K562 (cell line): Measurements from ENCODE around the gene LDHAL6A. TPM values are rescaled to one million over a fixed set of nuclear protein-coding genes. Genes with fewer than 3 reads are reported as not detected.
A peak's percentile ranks its signal among the peaks of the same experiment; 100 is the strongest.

Experiments used
- AFF4 ChIP-seq: sonication (generic); formaldehyde crosslinking; IDR thresholded peaks from 2 replicates; pipeline ENCODE4 v1.8.0; 2023; ENCODE audit warnings: mild to moderate bottlenecking, missing genetic modification reagents
- CAMTA2 ChIP-seq: fragments of 250-450 bp; sonication (Bioruptor Pico); conservative IDR thresholded peaks from 2 replicates; pipeline ENCODE4 v1.5.1; 2022
- CREM ChIP-seq: IDR thresholded peaks from 2 replicates; pipeline ENCODE4 v1.6.1; 2014; ENCODE audit warnings: antibody characterized with exemption, low read depth
- HMG20A ChIP-seq: fragments of 450-650 bp; formaldehyde crosslinking; conservative IDR thresholded peaks from 2 replicates; pipeline ENCODE4 v1.4.0; 2020; ENCODE audit warnings: mild to moderate bottlenecking, mixed read lengths
- MAFG ChIP-seq: fragments of 450-650 bp; conservative IDR thresholded peaks from 2 replicates; pipeline ENCODE4 v1.6.1; 2016; ENCODE audit warnings: missing genetic modification characterization, missing compliant biosample characterization
- PHF20 ChIP-seq: fragments of 450-650 bp; IDR thresholded peaks from 2 replicates; pipeline ENCODE4 v1.6.1; 2018; ENCODE audit not compliant: partially characterized antibody
- PKNOX1 ChIP-seq: fragments of 450-650 bp; IDR thresholded peaks from 2 replicates; pipeline ENCODE4 v1.6.1; 2016
- POLR2H ChIP-seq: IDR thresholded peaks from 2 replicates; pipeline ENCODE4 v1.6.1; 2016; ENCODE audit warnings: missing genetic modification characterization, low read depth, mild to moderate bottlenecking, control low read depth, missing compliant biosample characterization, moderate library complexity
- UBTF ChIP-seq, 2 experiments: IDR thresholded peaks; 2 replicates each; pipeline ENCODE4 v1.6.1; 2012; ENCODE audit warnings: improper control_type of control experiment in 2 of 2, low read depth in 2 of 2, low read length in 2 of 2, borderline replicate concordance in 1 of 2
- ZNF197 ChIP-seq: fragments of 200-800 bp; sonication (Bioruptor generic); IDR thresholded peaks from 2 replicates; pipeline ENCODE4 v1.6.1; 2016; ENCODE audit warnings: low read depth, missing genetic modification characterization, missing compliant biosample characterization
- ZNF407 ChIP-seq: fragments of 450-650 bp; IDR thresholded peaks from 2 replicates; pipeline ENCODE4 v1.6.1; 2016; ENCODE audit warnings: low read depth
- polyA plus RNA-seq, 8 experiments: library from polyadenylated mRNA; depleted of rRNA in 4 of 8; stranded (reverse) in 5 of 8; unstranded in 3 of 8; fragments of >200 nt; fragmentation: Nextera tagmentation in 2 of 8; fragmentation: Illumina TruSeq in 1 of 8; extraction: Ambion mirVana in 2 of 8; extraction: Trizol in 1 of 8; gene quantifications; 2 replicates each; pipeline versions ENCODE4 v1.2.1 to v1.2.3, GENCODE V29; 2011 to 2014; ENCODE audit warnings: inconsistent platforms in 1 of 8, missing spikeins in 1 of 8
- total RNA-seq, 7 experiments: library from RNA; depleted of rRNA in 6 of 7; stranded (reverse); fragments of >200 nt in 6 of 7; fragmentation: Illumina TruSeq in 2 of 7; extraction: Trizol in 2 of 7; gene quantifications; 2 replicates each; pipeline versions ENCODE4 v1.2.1 to v1.2.3, GENCODE V29; 2011 to 2021; ENCODE audit warnings: low replicate concordance in 1 of 7

LDHAL6A gene
- total and polyA plus RNA-seq, 9 of the 15 experiments (the other 6 are each of a cell fraction or from before 2014, with no cell fraction given), result 0.04 TPM; not detected in 8

- no peak for TF ChIP-seq PKNOX1
- no peak for TF ChIP-seq ZNF407
- TF ChIP-seq CREM, result no peak
- no peak for TF ChIP-seq MAFG
- TF ChIP-seq HMG20A, result no peak
- TF ChIP-seq ZNF197 (CRISPR knock-in tag), result no peak
- no peak for TF ChIP-seq AFF4 (CRISPR knock-in tag)
- TF ChIP-seq UBTF (IDR thresholded peaks at IDR 0.05; ENCODE audit: borderline replicate concordance in 1 of 2, low read depth in 2 of 2, low read length in 2 of 2), result no peak
- peak; percentile 84 for TF ChIP-seq CAMTA2 (CRISPR knock-in tag)
- TF ChIP-seq PHF20, result no peak
- TF ChIP-seq POLR2H (tag), result 0 out of 2 replicates have a peak, but pooled peaks have one; percentile 15
Measured at GRCh38 chr11:18408558-18409291, 46.9 kb upstream of the LDHAL6A start (continued).
